Neutrophil (primary cell): ENCODE measurements around the gene FHDC1.

ENCODE experiments used
- H3K27ac ChIP-seq: fragments of 200-600 bp; sonication (generic); 2 replicates; pipeline ENCODE4 v1.5.1; 2016; ENCODE audit warnings: mild to moderate bottlenecking, moderate library complexity
- H3K27me3 ChIP-seq: fragments of 200-600 bp; sonication (generic); 2 replicates; pipeline ENCODE4 v1.6.0; 2016; ENCODE audit warnings: mild to moderate bottlenecking
- H3K36me3 ChIP-seq: fragments of 200-600 bp; sonication (generic); 2 replicates; pipeline ENCODE4 v1.5.1; 2017
- H3K4me1 ChIP-seq, 2 experiments: fragments of 200-600 bp in 1 of 2; sonication (generic) in 1 of 2; 1 replicate in 1 of 2; 2 replicates in 1 of 2; pipeline versions ENCODE4 v1.5.1 to v1.6.1; 2013 to 2016; ENCODE audit warnings: low read depth in 1 of 2, low read length in 1 of 2, mild to moderate bottlenecking in 1 of 2, moderate library complexity in 1 of 2; ENCODE audit not compliant: control insufficient read depth in 1 of 2, insufficient read depth in 1 of 2
- H3K4me3 ChIP-seq, 2 experiments: fragments of 200-600 bp in 1 of 2; sonication (generic) in 1 of 2; 1 replicate in 1 of 2; 2 replicates in 1 of 2; pipeline ENCODE4 v1.5.1; 2013 to 2016; ENCODE audit warnings: low read depth in 1 of 2, low read length in 1 of 2, mild to moderate bottlenecking in 1 of 2, moderate library complexity in 1 of 2
- H3K9me3 ChIP-seq: fragments of 200-600 bp; sonication (generic); 2 replicates; pipeline ENCODE4 v1.5.1; 2016
- TF ChIP-seq, protein P1 (sequence below): fragments of 200-600 bp; sonication (generic); IDR thresholded peaks from 2 replicates; pipeline ENCODE4 v1.5.1; 2016; ENCODE audit warnings: antibody characterized with exemption

Gene FHDC1

DNA sequence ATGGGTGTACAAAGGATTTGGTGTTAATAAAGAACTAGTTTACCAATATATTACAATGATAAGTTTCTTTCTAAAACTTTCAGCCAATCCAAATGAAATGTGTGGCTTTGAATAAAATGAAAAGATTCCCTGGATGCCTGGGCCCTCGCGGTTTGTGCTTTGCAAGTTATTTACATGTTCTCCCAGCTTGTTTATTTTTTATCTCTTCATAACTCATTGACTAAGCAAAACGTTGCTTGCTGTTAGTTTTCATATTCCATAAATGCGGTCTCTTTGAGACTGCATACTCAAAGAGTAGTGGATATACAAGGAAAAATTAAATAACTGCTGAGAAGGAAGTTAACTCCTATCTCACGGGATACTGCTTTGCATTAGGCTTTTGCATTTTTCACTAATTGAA is 26.0 kb downstream of the FHDC1 start:
- no peaks in the 10 kb centered on the region for H3K4me1 ChIP-seq
- H3K27me3 ChIP-seq: no peaks in the 10 kb centered on the region
- no peaks in the 10 kb centered on the region for H3K9me3 ChIP-seq
- H3K36me3 ChIP-seq: no peaks in the 10 kb centered on the region
- H3K4me3 ChIP-seq: no peak overlapping the region
- H3K27ac ChIP-seq: no peak overlapping the region
- TF ChIP-seq, protein P1, sequence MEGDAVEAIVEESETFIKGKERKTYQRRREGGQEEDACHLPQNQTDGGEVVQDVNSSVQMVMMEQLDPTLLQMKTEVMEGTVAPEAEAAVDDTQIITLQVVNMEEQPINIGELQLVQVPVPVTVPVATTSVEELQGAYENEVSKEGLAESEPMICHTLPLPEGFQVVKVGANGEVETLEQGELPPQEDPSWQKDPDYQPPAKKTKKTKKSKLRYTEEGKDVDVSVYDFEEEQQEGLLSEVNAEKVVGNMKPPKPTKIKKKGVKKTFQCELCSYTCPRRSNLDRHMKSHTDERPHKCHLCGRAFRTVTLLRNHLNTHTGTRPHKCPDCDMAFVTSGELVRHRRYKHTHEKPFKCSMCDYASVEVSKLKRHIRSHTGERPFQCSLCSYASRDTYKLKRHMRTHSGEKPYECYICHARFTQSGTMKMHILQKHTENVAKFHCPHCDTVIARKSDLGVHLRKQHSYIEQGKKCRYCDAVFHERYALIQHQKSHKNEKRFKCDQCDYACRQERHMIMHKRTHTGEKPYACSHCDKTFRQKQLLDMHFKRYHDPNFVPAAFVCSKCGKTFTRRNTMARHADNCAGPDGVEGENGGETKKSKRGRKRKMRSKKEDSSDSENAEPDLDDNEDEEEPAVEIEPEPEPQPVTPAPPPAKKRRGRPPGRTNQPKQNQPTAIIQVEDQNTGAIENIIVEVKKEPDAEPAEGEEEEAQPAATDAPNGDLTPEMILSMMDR: no peak

GRCh38 chr4:152964335-152964734 is 28.2 kb downstream of the FHDC1 start:
- no peaks in the 10 kb centered on the region for H3K9me3 ChIP-seq
- H3K27ac ChIP-seq: no peak overlapping the region
- no peak overlapping the region for H3K4me3 ChIP-seq
- TF ChIP-seq, protein P1: no peak
- no peaks in the 10 kb centered on the region for H3K36me3 ChIP-seq
- no peaks in the 10 kb centered on the region for H3K4me1 ChIP-seq
- H3K27me3 ChIP-seq: no peaks in the 10 kb centered on the region

GRCh38 chr4:152965611-152966010 is 29.5 kb downstream of the FHDC1 start:
- H3K36me3 ChIP-seq: no peaks in the 10 kb centered on the region

DNA sequence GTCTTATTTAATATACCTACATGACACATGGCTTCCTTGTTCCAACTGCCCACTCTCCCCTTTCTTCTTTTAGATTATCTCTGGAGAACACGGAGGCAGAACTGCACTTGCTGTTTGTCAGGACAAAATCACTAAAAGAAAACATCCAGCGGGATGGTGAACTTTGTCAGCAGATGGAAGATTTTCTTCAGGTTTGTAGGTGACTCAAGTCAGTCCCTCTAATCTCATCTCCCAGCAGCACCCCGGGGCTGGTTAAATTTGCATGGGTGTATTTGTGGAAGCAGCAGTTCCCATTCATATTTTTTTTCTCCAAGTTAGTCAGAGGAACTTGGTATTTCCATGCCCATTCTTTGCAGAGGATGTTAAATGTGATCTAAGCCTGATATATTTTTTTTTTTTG is 31.8 kb downstream of the FHDC1 start:
- no peaks in the 10 kb centered on the region for H3K27me3 ChIP-seq
- no peak overlapping the region for H3K27ac ChIP-seq
- no peaks in the 10 kb centered on the region for H3K36me3 ChIP-seq
- H3K4me1 ChIP-seq: no peaks in the 10 kb centered on the region
- no peak overlapping the region for H3K4me3 ChIP-seq
- no peaks in the 10 kb centered on the region for H3K9me3 ChIP-seq
- TF ChIP-seq, protein P1: no peak

More at GRCh38 chr4:152965611-152966010, 29.5 kb downstream of the FHDC1 start:
- TF ChIP-seq, protein P1: no peak
- Histone ChIP-seq H3K27ac (no peak overlapping the region), H3K27me3 (no peaks in the 10 kb centered on the region), H3K9me3 (no peaks in the 10 kb centered on the region), H3K4me3 (no peak overlapping the region), H3K4me1 (no peaks in the 10 kb centered on the region)

- TF ChIP-seq, protein P1: no peak
- Histone ChIP-seq H3K4me3 (no peak overlapping the region), H3K4me1 (no peaks in the 10 kb centered on the region), H3K36me3 (no peaks in the 10 kb centered on the region), H3K27me3 (no peaks in the 10 kb centered on the region), H3K9me3 (no peaks in the 10 kb centered on the region), H3K27ac (no peak overlapping the region)
These were observed 32.8 kb downstream of the FHDC1 start for GRCh38 chr4:152968806-152969394.
